ENCODE results near the gene PRPF6. TPM values are rescaled to one million over a fixed set of nuclear protein-coding genes. Genes with fewer than 3 reads are reported as not detected.

PRPF6 gene
- total and polyA plus RNA-seq, 7 donors: 23.4 to 59.9 (median 44.9) TPM

DNA sequence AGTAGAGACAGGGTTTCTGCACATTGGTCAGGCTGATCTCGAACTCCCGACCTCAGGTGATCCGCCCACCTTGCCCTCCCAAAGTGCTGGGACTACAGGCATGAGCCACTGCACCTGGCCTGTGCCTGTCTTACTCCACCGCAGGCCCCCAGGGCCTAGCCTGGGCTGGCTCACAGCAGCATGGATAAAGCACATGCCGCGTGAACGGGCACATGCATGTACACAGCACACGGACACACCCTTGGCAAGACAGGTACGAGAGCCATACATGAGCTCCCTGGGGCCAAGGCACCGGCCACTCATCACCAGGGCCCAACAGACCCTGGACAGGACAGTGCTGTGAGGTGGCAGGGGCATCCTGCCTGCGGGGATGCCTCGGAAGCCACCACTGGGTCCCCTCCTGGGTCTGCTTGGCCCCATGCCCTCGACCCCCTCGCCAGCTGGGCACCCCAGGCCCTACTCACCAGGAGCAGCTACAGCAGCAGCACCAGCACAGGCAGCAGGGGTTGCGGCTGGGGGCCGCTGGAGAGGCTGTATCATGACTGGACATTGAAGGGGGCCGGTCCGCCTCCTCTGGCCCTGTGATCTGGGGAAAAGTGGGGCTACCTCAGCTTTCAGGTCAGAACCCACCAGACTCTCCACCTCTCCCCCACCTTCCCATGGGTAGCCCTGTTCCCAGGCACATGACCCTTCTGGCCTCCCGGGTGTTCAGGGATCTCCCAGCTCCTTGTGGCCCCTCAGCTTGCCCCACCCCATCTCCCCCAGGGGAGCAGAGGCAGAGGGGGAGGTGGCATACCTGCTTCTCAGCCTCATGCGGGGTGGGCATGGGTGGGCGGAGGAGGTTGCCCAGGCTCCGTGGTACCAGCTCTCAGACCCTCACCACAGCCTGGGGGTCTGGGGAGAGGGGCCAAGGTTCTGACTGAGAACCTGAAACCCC, 95.4 kb downstream of the PRPF6 start:
- no peak for DNase-seq

DNA sequence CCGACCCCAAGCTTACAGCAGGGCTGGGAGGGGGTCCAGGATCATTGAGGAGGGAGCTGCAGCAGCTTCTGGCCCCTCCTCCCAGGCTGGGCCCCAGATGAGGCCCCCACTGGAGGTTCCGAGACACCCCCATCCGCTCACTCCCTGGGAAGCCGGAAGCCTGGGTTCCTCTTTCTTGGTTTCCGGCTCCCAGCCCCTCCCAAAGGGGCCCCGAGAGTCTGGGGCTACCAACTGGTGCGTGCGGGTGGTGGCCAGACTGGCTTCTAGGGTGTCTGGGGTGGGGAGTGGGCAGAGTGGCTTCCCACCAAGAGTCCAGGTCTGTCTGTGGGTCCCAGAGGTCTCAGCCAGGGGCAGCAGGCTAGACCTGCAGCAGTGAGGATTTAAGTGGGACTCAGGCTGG, 96.2 kb downstream of the PRPF6 start:
- Histone ChIP-seq H3K4me3 (peak overlapping the region in 3 of 4 donors; percentile 2 to 85 (median 77)), H3K27ac (no peak overlapping the region)
- WGBS, 2 donors: 49 to 75% methylated on average over 8 of the region's 8 CpGs

More for the DNA sequence above, 95.4 kb downstream of the PRPF6 start:
- Histone ChIP-seq H3K9me3 (no peaks in the 10 kb centered on the region), H3K27ac (no peak overlapping the region), H3K36me3 (peaks cover 0 to 26% (median 6%) of the 10 kb centered on the region in 4 donors), H3K4me1 (peaks cover 0 to 16% (median 15%) of the 10 kb centered on the region in 4 donors), H3K27me3 (no peaks in the 10 kb centered on the region), H3K4me3 (peak overlapping the region in 2 of 4 donors; percentile 77 to 85)
- intact Hi-C loops (cut with DNase I): no loop called here
- 87 to 91% methylated on average over 22 of the region's 22 CpGs for WGBS, 2 donors
- TF ChIP-seq, protein P1, sequence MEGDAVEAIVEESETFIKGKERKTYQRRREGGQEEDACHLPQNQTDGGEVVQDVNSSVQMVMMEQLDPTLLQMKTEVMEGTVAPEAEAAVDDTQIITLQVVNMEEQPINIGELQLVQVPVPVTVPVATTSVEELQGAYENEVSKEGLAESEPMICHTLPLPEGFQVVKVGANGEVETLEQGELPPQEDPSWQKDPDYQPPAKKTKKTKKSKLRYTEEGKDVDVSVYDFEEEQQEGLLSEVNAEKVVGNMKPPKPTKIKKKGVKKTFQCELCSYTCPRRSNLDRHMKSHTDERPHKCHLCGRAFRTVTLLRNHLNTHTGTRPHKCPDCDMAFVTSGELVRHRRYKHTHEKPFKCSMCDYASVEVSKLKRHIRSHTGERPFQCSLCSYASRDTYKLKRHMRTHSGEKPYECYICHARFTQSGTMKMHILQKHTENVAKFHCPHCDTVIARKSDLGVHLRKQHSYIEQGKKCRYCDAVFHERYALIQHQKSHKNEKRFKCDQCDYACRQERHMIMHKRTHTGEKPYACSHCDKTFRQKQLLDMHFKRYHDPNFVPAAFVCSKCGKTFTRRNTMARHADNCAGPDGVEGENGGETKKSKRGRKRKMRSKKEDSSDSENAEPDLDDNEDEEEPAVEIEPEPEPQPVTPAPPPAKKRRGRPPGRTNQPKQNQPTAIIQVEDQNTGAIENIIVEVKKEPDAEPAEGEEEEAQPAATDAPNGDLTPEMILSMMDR (IDR thresholded peaks at IDR 0.05): no peak
- TF ChIP-seq POLR2A (IDR thresholded peaks at IDR 0.05): no peak

DNA sequence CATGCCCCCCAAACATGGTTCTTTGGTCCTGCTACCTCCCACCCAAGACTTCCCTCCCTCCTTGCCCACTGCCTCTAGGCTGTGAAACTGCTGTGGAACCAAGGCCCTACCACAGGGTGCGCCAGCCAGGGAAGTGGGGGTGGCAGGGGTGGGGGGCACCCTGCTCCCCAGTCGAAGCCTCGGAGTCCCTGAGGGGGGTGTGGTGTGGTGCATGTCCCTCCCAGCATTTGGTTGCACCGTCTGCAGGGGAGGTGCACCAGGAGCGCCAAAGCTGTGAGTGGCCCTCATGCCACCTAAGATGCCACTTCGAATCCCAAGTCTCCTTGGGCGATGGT, 96.6 kb downstream of the PRPF6 start:
- Histone ChIP-seq H3K4me3 (peak overlapping the region in 3 of 4 donors; percentile 2 to 85 (median 77)), H3K36me3 (peaks cover 0 to 15% (median 6%) of the 10 kb centered on the region in 4 donors), H3K27me3 (peaks cover 0 to 2% (median 0%) of the 10 kb centered on the region in 3 donors), H3K27ac (no peak overlapping the region), H3K4me1 (peaks cover 0 to 16% (median 15%) of the 10 kb centered on the region in 4 donors), H3K9me3 (no peaks in the 10 kb centered on the region)
- TF ChIP-seq POLR2AphosphoS5 (IDR thresholded peaks at IDR 0.05) (no peak), POLR2A (IDR thresholded peaks at IDR 0.05) (no peak), EP300 (IDR thresholded peaks at IDR 0.05) (no peak)
- TF ChIP-seq, protein P1 (IDR thresholded peaks at IDR 0.05): no peak
- DNase-seq: no peak
- intact Hi-C loops (cut with DNase I): no loop called here
- WGBS, 2 donors: 45 to 59% methylated on average over 7 of the region's 7 CpGs

More for the DNA sequence above, 96.2 kb downstream of the PRPF6 start:
- no peaks in the 10 kb centered on the region for H3K27me3 ChIP-seq
- peaks cover 0 to 16% (median 15%) of the 10 kb centered on the region in 4 donors for H3K4me1 ChIP-seq
- DNase-seq: no peak
- intact Hi-C loops (cut with DNase I): no loop called here
- peaks cover 0 to 19% (median 6%) of the 10 kb centered on the region in 4 donors for H3K36me3 ChIP-seq
- TF ChIP-seq POLR2A (IDR thresholded peaks at IDR 0.05): no peak
- TF ChIP-seq EP300 (IDR thresholded peaks at IDR 0.05): no peak
- TF ChIP-seq POLR2AphosphoS5 (IDR thresholded peaks at IDR 0.05): no peak
- TF ChIP-seq, protein P1 (IDR thresholded peaks at IDR 0.05): no peak
- H3K9me3 ChIP-seq: no peaks in the 10 kb centered on the region

DNA sequence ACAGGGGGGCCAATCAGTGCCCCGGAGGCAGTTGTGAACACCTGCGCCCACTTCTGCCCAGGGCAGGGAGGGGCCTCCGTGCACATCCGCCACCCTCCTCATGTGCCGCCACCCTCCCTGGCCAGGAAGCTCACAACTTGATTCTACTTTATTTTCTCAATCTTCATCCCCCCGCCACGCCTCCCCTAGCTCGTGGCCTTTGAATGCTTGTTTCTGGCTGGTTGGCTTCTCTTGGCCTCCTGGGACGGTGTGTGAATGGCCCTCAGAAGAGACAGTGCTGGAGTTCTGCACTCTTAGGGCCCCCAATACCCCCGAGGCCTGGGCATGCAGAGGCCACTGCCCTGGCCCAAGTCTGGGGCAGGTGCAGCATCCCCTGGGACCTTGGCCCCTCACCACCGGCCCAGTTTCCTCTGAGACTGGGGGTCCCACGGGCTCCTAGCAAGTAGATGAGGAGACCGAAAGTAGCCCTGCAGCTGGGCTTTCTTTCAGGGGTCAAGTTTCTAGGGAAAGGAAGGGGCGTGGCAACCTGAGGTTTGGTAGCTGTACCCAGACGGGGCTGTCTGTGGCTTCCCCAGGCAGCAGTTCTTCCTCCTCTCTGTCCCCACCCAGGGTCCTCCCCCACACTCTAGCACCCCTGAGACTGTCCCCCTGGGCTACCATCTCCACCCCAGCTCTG, 97.1 kb downstream of the PRPF6 start:
- no peak for DNase-seq
- H3K27me3 ChIP-seq: peaks cover 0 to 7% (median 0%) of the 10 kb centered on the region in 3 donors
- peak overlapping the region in 2 of 4 donors; percentile 15 to 73 for H3K27ac ChIP-seq
- intact Hi-C loops (cut with DNase I): no loop called here
- WGBS, 2 donors: 36 to 39% methylated on average over 15 of the region's 15 CpGs
- no peaks in the 10 kb centered on the region for H3K9me3 ChIP-seq
- peaks cover 0 to 11% (median 6%) of the 10 kb centered on the region in 4 donors for H3K36me3 ChIP-seq
- TF ChIP-seq POLR2A (IDR thresholded peaks at IDR 0.05) (no peak), EP300 (IDR thresholded peaks at IDR 0.05) (no peak), POLR2AphosphoS5 (IDR thresholded peaks at IDR 0.05) (no peak)
- TF ChIP-seq, protein P1 (IDR thresholded peaks at IDR 0.05): no peak
- H3K4me3 ChIP-seq: peak overlapping the region in 3 of 4 donors; percentile 63 to 85 (median 77)
- H3K4me1 ChIP-seq: peaks cover 0 to 20% (median 17%) of the 10 kb centered on the region in 4 donors
